Activated T-cell treated with anti-CD3 and anti-CD28 coated beads for 48 hours (primary cell): ENCODE measurements around the gene PLSCR3.

ENCODE experiments used
- DNase-seq: peaks from one replicate; pipeline ENCODE4 v3.0.0-alpha.2; 2020; ENCODE audit warnings: low read depth

The PLSCR3 gene

DNA sequence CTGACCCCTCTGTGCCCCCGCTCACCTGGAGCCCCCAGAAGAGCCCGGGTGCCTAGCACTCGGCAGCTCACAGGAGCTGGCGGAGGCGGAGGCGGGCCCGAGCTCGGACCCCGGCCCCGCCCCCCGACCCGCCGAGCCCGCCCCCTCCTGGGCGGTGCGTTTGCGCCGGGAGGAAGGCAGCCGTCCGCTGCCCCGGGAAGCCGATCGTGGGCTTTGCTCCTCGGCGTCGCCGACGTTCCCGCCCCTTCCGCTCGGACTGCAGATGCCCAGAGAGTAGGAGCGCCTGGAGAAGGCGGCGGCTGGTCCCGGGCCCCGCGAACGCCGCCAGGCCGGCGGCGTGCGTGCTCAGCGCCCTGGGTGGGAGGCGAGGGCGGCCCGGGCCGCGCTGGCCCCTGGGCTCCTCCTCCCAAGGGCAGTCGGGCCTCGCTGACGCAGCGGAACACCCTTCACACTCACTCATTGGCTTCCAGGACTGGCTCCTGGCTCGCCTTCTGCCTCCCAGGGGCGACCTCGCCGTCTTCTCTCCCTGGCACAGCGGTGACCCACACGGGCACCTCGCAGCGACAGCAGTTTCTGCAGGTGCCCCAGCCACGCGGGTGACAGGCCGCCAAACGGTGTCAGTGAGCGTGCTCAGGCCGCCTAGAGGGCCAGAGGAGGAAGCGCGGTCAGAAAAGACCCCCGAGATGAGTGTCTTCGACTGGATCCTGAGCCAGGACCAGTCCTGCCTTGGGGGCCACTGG lies at the start of gene PLSCR3:
TSS of gene PLSCR3 (minus strand) at position 74 of the 740 bp plus-strand sequence. CDS start 415 bp downstream, outside the sequence.
- peak; percentile 88 for DNase-seq

GRCh38 chr17:7443499-7444485 lies 49.5 kb upstream of the PLSCR3 start:
- no peak for DNase-seq

DNA sequence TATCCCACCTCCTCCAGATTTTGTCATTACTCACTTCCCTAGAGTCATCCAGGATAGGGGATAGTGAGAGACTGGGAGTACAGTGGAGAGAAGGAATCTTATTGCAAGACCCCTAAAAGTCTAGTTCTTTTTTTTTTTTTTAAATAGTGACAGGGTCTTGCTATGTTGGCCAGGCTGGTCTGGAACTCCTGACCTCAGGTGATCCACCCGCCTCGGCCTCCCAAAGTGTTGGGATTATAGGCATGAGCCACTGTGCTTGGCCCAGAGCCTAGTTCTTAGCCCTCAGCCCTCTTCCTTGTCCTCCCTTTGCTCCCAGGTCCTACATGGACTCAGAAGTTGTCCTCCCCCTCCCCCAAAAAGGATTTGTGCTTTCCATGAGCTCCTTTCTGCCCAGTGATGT lies 47.8 kb upstream of the PLSCR3 start:
- no peak for DNase-seq

GRCh38 chr17:7441266-7441665 lies 46.9 kb upstream of the PLSCR3 start:
- no peak for DNase-seq

DNA sequence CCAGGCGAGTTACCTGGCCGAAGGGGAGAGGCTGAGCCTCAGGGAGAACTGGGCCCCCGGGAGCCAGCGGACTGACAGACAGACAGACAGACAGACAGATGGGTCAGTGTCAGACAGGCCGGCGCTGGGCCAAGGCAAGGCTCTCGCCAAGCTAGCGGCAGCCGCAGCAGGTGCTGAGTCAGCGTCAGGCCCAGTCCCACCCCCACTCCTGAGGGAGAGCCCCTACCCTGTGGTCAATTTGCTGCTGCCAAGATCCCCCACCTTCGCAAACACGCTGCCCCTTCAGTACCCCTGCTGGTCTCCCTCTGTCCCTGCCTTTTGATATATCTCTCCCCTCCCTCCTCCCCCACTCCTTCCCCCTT lies 46.5 kb upstream of the PLSCR3 start:
- DNase-seq, result no peak

GRCh38 chr17:7440113-7440833 lies 45.9 kb upstream of the PLSCR3 start:
- DNase-seq, result no peak

DNA sequence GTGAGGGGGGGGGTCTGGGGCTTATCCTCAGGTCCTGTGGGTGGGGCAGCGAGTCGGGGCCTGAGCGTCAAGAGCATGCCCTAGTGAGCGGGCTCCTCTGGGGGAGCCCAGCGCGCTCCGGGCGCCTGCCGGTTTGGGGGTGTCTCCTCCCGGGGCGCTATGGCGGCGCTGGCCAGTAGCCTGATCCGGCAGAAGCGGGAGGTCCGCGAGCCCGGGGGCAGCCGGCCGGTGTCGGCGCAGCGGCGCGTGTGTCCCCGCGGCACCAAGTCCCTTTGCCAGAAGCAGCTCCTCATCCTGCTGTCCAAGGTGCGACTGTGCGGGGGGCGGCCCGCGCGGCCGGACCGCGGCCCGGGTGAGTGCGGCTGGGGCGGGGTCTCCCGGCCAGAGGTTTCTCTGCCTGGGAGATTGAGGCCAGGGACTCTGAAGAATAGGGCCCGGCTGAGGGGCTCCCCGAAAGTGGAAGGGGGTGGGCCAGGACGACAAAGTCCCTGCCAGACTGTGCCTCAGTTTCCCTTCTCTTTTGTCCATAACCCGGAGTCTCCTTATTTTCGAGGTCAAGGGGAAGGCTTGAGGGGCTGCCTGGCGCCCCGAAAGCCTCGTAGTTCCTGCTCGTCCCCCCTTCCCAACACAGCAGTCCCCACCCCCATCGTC lies 45.3 kb upstream of the PLSCR3 start, which contains the start of gene FGF11:
TSS of gene FGF11 (plus strand) at position 51 of the 651 bp plus-strand sequence. CDS start at position 160, 109 bp downstream.
- no peak for DNase-seq

- DNase-seq, result no peak
Observed at GRCh38 chr17:7438656-7439460, 44.5 kb upstream of the PLSCR3 start.

GRCh38 chr17:7437950-7438614 lies 43.8 kb upstream of the PLSCR3 start:
- DNase-seq, result peak; percentile 62

- no peak for DNase-seq
Observed at GRCh38 chr17:7437369-7437863, 43.1 kb upstream of the PLSCR3 start.

DNA sequence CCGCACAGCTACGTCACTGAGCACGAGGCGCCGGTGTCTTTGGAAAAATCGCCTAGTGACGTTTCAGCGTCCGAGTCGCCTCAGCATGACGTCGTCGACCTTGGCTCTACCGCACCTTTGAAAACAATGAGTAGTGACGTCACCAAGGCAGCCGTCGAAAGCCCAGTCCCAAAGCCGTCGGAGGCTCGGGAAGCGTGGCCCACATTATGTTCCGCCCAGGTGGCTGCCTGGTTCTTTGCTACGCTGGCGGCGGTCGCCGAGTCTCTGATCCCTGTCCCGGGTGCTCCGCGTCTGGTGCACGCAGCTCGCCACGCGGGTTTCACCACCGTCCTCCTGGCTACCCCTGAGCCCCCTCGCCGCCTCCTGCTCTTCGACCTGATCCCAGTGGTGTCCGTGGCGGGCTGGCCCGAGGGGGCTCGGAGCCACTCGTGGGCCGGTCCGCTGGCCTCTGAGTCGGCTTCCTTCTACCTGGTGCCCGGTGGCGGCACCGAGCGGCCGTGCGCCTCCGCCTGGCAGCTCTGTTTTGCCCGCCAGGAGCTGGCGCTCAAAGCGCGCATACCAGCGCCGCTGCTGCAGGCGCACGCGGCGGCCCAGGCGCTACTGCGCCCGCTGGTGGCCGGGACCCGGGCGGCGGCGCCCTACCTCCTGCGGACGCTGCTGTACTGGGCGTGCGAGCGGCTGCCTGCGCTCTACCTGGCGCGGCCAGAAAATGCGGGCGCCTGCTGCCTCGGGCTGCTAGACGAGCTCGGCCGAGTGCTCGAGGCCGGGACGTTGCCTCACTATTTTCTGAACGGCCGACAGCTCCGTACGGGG lies 42.4 kb upstream of the PLSCR3 start:
- peak; percentile 88 for DNase-seq

GRCh38 chr17:7435676-7436555 lies 41.6 kb upstream of the PLSCR3 start:
- peak; percentile 51 for DNase-seq

GRCh38 chr17:7432296-7432695 lies 38.0 kb upstream of the PLSCR3 start:
- DNase-seq, result no peak

DNA sequence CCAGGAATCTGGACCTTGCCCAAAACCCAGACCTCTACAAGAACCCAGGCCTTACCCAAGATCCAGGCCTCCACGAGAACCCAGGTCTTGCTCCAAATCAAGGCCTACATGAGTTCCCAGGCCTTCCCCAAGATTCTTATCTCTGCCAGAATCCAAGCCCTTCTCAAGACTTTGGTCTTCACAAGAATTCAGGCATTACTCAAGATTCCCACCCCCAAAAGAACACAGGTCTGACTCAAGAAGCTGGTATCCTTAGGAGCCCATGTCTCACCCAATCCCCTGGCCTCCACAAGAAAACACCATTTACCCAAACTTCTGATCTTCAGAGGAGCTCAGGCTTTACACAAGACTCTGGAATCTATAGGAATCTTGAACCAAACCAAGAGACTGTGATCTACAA lies 36.9 kb upstream of the PLSCR3 start:
- DNase-seq, result no peak

DNA sequence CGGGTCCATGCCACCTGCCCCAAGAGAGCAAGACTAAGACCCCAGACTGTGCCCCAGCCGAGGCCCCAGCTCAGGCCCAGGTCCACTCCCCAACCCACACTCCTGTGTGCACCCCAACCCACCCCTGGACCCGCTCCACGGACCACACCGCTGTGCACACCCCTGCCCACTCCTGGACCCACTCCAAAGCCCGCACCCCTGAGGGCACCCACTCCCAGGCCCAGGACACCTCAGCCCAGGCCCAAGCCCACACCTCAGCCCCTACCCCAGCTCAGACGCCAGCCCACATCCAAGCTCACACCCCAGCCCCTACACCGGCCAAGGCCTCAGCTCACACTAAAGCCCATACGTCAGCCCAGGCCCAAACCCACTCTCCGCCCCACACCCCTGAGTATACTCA lies 35.4 kb upstream of the PLSCR3 start:
- no peak for DNase-seq

DNA sequence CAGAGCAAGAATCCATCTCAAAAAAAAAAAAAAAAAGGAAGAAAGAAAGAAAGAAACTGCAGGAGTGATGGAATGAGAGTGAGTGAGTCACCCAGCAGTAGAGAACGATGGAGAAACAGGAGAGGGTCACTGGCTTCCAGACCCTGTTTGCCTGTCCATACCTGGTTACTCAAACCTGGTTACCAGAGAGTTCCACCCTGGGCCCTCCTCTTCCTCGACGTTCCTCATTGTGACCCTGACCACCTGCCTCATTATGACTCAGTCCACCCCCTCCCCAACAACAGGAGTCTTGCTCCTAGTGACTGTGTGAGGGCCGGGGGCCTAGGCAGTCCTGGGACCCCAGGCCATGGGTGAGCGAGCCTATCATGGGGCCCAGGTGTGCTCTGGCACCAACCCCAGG lies 34.2 kb upstream of the PLSCR3 start, which contains the start of gene SPEM3:
TSS of gene SPEM3 (plus strand) at position 301 of the 400 bp plus-strand sequence. CDS start at position 347, 46 bp downstream.
- no peak for DNase-seq

DNA sequence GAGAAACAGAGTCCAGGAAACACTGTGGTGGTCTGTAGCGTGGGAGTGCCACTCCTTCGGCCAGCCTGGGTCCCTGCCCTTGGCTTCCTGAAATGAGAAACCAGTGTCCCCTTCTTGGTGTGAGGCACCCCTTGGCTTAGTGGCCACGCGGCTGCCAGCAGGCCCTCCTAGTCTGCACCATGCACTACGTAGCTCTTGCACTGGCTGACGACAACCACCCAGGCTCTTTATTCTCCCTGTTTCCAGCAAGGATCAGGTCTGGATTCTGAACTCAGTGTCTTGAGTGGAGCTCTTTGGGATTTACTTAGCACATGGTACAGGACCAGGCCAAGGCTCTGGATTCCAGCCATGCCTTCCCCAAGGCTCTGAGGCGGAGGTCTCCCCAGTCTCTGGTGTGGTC lies 33.2 kb upstream of the PLSCR3 start:
- no peak for DNase-seq

DNA sequence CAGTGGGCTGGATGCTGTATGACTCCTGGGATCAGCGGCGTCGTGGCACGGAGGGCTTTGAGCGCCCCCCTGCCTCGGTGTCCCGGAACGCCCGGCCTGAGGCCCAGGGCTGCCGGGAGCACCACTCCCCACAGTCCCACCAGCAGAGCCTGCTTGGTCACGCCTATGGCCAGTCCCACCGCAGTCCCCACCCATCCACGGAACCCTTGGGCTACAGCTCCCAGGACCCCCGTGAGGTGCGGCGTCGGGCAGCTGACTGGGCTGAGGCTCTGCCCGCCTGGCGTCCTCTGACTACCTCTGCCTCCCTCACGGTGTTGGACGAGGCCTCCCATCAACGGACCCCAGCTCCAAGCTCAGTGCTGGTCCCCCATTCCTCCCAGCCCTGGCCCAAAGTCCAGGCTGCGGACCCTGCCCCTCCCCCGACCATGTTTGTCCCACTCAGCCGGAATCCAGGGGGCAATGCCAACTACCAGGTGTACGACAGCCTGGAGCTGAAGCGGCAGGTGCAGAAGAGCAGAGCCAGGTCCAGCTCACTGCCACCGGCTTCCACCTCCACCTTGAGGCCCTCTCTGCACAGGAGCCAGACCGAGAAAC lies 32.7 kb upstream of the PLSCR3 start:
- no peak for DNase-seq
